Panc1 (cell line): Measurements from ENCODE around the gene SMAD6. TPM values are rescaled to one million over a fixed set of nuclear protein-coding genes. Genes with fewer than 3 reads are reported as not detected.

Experiments used
- ATAC-seq: fragments of 200-7000 bp; cut with Tn5 transposase; 2 replicates; pipeline ENCODE4 v1.9.1; 2020; ENCODE audit warnings: mild to moderate bottlenecking, moderate library complexity
- BruUV-seq: library from RNA; stranded (reverse); fragments of 400-500 nt; replicated peaks from 2 replicates; lab custom pipeline; 2021; lab: Mats Ljungman, UMichigan
- CTCF ChIA-PET: fragments of 300-600 bp; sonication (Branson Sonifier 250); formaldehyde crosslinking; loops from one replicate; lab custom pipeline; 2022; ENCODE audit warnings: antibody characterized with exemption; lab: Charles Lee
- POLR2A ChIA-PET: fragments of 300-600 bp; sonication (Branson Sonifier 250); formaldehyde crosslinking; loops from one replicate; lab custom pipeline; 2022; ENCODE audit warnings: antibody characterized with exemption; lab: Charles Lee
- DNase-seq: peaks from one replicate; pipeline ENCODE4 v3.0.0-alpha.2; 2010; ENCODE audit warnings: low read depth, low spot score
- H3K27ac ChIP-seq: 2 replicates; pipeline ENCODE4 v1.5.1; 2011; ENCODE audit warnings: mild to moderate bottlenecking, low read length, inconsistent platforms
- H3K27me3 ChIP-seq: fragments of 200-500 bp; sonication (Bioruptor generic); 2 replicates; pipeline ENCODE4 v1.6.0; 2014; ENCODE audit warnings: low read length, inconsistent platforms; ENCODE audit not compliant: control insufficient read depth, insufficient read depth
- H3K36me3 ChIP-seq: fragments of 200-500 bp; sonication (Bioruptor generic); 2 replicates; pipeline ENCODE4 v1.5.1; 2014; ENCODE audit warnings: inconsistent platforms, mild to moderate bottlenecking, low read length, moderate library complexity; ENCODE audit not compliant: control insufficient read depth, insufficient read depth
- H3K4me1 ChIP-seq: 2 replicates; pipeline ENCODE4 v1.5.1; 2011; ENCODE audit warnings: inconsistent platforms, mild to moderate bottlenecking, low read length, moderate library complexity; ENCODE audit not compliant: control insufficient read depth, insufficient read depth
- H3K4me3 ChIP-seq, 2 experiments: 2 replicates each; pipeline ENCODE4 v1.5.1; 2011 to 2012; ENCODE audit warnings: low read depth in 2 of 2, low read length in 2 of 2, mild to moderate bottlenecking in 2 of 2, inconsistent platforms in 1 of 2, moderate library complexity in 1 of 2
- H3K9me3 ChIP-seq: fragments of 200-500 bp; sonication (Bioruptor generic); 2 replicates; pipeline ENCODE4 v1.5.1; 2014; ENCODE audit warnings: low read depth, mild to moderate bottlenecking, inconsistent platforms, low read length, moderate library complexity; ENCODE audit not compliant: control insufficient read depth, insufficient read depth
- CTCF ChIP-seq: fragments of 450-650 bp; IDR thresholded peaks from 2 replicates; pipeline ENCODE4 v1.5.1; 2017; ENCODE audit warnings: mild to moderate bottlenecking
- POLR2AphosphoS5 ChIP-seq: IDR thresholded peaks from 2 replicates; pipeline ENCODE4 v1.6.1; 2012; ENCODE audit warnings: mild to moderate bottlenecking, low read depth, low read length, moderate library complexity
- REST ChIP-seq, 2 experiments: IDR thresholded peaks; 2 replicates each; pipeline ENCODE4 v1.6.1; 2011 to 2012; ENCODE audit warnings: low read depth in 2 of 2, control low read depth in 1 of 2, low read length in 1 of 2, mild to moderate bottlenecking in 1 of 2, moderate library complexity in 1 of 2; ENCODE audit not compliant: insufficient read depth in 1 of 2
- SIN3A ChIP-seq: IDR thresholded peaks from 2 replicates; pipeline ENCODE4 v1.6.1; 2012; ENCODE audit warnings: low read depth, mild to moderate bottlenecking, low read length, moderate library complexity, borderline replicate concordance; ENCODE audit not compliant: insufficient read depth
- TCF7L2 ChIP-seq: IDR thresholded peaks from 2 replicates; pipeline ENCODE4 v1.6.1; 2011; ENCODE audit warnings: mild to moderate bottlenecking, low read depth, low read length, inconsistent platforms
- in situ Hi-C: cut with HindIII; loops from 2 replicates; pipeline ENCODE4 v1.10.0; 2016; ENCODE audit warnings: low sequenced_read_pairs, low pct_unique_long_range_greater_than_20kb
- intact Hi-C: fragments of 100-400 bp; cut with micrococcal nuclease; formaldehyde crosslinking; loops from one replicate; pipeline ENCODE4 v1.10.0; 2022; ENCODE audit not compliant: unreplicated experiment
- total RNA-seq: library from RNA; stranded (reverse); gene quantifications from one replicate; pipeline ENCODE4 v1.2.1, GENCODE V29; 2021; ENCODE audit not compliant: unreplicated experiment

The SMAD6 gene
- total RNA-seq, 1 experiment from 2014 or later, result 45.9 TPM

GRCh38 chr15:66774001-66774814 lies 72.2 kb downstream of the SMAD6 start:
- peak overlapping the region; percentile 93 for H3K27ac ChIP-seq
- ChIA-PET CTCF (interaction anchor here (0.9 kb wide), 1 partner anchor 77 kb away, joined by 5 read pairs; no protein-coding TSS in a partner anchor), POLR2A (no interaction called here)
- H3K36me3 ChIP-seq, result no peaks in the 10 kb centered on the region
- intact Hi-C loops (loop anchor here (2.0 to 5.0 kb wide), 2 partner anchors 67 to 78 kb away; no protein-coding TSS in a partner anchor), in situ Hi-C loops (no loop called here)
- peak; percentile 89 for ATAC-seq
- DNase-seq, result peak; percentile 66
- peaks cover 96% of the 10 kb centered on the region for H3K4me1 ChIP-seq
- H3K9me3 ChIP-seq, result no peaks in the 10 kb centered on the region
- peak overlapping the region in 1 of 2 experiments; percentile 15; a peak in 1 of 4 replicates for H3K4me3 ChIP-seq
- BruUV-seq, result no TSS peak
- TF ChIP-seq TCF7L2, result peak; percentile 71
- no peak for TF ChIP-seq SIN3A
- TF ChIP-seq CTCF, result peak; percentile 99
- TF ChIP-seq REST (IDR thresholded peaks at IDR 0.05; ENCODE audit: insufficient read depth in 1 of 2, low read depth in 2 of 2, low read length in 1 of 2), result no peak; a peak in 1 of 4 replicates
- peak; percentile 63; the same call in 1 of the 2 replicates for TF ChIP-seq POLR2AphosphoS5
- H3K27me3 ChIP-seq, result no peaks in the 10 kb centered on the region

- DNase-seq (no peak), ATAC-seq (no peak)
- ChIA-PET POLR2A (interaction anchor here (0.6 kb wide), 2 partner anchors 29 to 389 kb away, joined by 3 to 10 read pairs; no protein-coding TSS in a partner anchor), CTCF (interaction anchor here (0.6 to 1.0 kb wide), 2 partner anchors 42 to 171 kb away, joined by 3 read pairs; no protein-coding TSS in a partner anchor)
- H3K27me3 ChIP-seq, result no peaks in the 10 kb centered on the region
- in situ Hi-C loops (no loop called here), intact Hi-C loops (loop anchor here (2.0 kb wide), 1 partner anchor 69 kb away; no protein-coding TSS in a partner anchor)
- H3K36me3 ChIP-seq, result no peaks in the 10 kb centered on the region
- no peaks in the 10 kb centered on the region for H3K9me3 ChIP-seq
- H3K27ac ChIP-seq, result peak overlapping the region; percentile 93
- TF ChIP-seq TCF7L2 (peak; percentile 79), SIN3A (no peak)
- peaks cover 98% of the 10 kb centered on the region for H3K4me1 ChIP-seq
- no peak overlapping the region for H3K4me3 ChIP-seq
- no TSS peak for BruUV-seq
These were observed 73.4 kb downstream of the SMAD6 start for GRCh38 chr15:66775127-66776105.
